Epithelial cell of esophagus (primary cell): ENCODE measurements around the gene KCNT2.

ENCODE experiments used
- DNase-seq: peaks from one replicate; pipeline ENCODE4 v3.0.0; 2010; ENCODE audit warnings: low read depth
- H3K4me3 ChIP-seq: 2 replicates; pipeline ENCODE4 v1.5.1; 2011; ENCODE audit warnings: mild to moderate bottlenecking, low read length, control low read depth
- TF ChIP-seq, protein P1 (sequence below): IDR thresholded peaks from 2 replicates; pipeline ENCODE4 v1.5.1; 2011; ENCODE audit warnings: low read depth, mild to moderate bottlenecking, low read length, control low read depth, inconsistent platforms; ENCODE audit not compliant: insufficient read depth; ENCODE audit errors: missing control alignments

Gene KCNT2

GRCh38 chr1:196567238-196567637 lies 41.0 kb downstream of the KCNT2 start:
- TF ChIP-seq, protein P1, sequence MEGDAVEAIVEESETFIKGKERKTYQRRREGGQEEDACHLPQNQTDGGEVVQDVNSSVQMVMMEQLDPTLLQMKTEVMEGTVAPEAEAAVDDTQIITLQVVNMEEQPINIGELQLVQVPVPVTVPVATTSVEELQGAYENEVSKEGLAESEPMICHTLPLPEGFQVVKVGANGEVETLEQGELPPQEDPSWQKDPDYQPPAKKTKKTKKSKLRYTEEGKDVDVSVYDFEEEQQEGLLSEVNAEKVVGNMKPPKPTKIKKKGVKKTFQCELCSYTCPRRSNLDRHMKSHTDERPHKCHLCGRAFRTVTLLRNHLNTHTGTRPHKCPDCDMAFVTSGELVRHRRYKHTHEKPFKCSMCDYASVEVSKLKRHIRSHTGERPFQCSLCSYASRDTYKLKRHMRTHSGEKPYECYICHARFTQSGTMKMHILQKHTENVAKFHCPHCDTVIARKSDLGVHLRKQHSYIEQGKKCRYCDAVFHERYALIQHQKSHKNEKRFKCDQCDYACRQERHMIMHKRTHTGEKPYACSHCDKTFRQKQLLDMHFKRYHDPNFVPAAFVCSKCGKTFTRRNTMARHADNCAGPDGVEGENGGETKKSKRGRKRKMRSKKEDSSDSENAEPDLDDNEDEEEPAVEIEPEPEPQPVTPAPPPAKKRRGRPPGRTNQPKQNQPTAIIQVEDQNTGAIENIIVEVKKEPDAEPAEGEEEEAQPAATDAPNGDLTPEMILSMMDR: no peak
- no peak overlapping the region for H3K4me3 ChIP-seq
- DNase-seq: no peak

GRCh38 chr1:196563768-196564167 lies 44.5 kb downstream of the KCNT2 start:
- DNase-seq: no peak
- TF ChIP-seq, protein P1: no peak
- H3K4me3 ChIP-seq: no peak overlapping the region

- no peak for DNase-seq
- H3K4me3 ChIP-seq: no peak overlapping the region
- TF ChIP-seq, protein P1: no peak
Measured at GRCh38 chr1:196559314-196559713, 48.9 kb downstream of the KCNT2 start.

GRCh38 chr1:196558411-196558810 lies 49.8 kb downstream of the KCNT2 start:
- peak overlapping the region; percentile 21 for H3K4me3 ChIP-seq
- TF ChIP-seq, protein P1: no peak
- peak; percentile 57 for DNase-seq

DNA sequence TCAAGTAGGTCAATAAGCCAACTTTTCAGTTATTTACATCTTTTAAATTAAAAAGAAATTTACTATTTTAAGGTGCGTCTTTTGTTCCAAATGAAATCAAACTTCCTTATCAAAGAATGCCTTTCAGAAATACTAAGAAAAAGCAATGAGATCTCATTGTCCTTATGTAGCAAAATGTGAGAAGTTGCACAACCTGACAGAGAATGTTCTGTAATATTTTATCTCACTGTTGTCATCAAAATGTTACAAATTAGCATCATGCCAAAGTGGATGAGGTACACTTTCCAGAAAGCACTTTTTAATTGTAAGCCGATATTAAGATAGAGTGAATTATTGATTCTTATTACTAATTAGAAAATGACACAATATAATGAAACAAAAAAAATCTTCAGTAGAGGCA lies 50.4 kb downstream of the KCNT2 start:
- TF ChIP-seq, protein P1: no peak
- DNase-seq: no peak
- H3K4me3 ChIP-seq: no peak overlapping the region

DNA sequence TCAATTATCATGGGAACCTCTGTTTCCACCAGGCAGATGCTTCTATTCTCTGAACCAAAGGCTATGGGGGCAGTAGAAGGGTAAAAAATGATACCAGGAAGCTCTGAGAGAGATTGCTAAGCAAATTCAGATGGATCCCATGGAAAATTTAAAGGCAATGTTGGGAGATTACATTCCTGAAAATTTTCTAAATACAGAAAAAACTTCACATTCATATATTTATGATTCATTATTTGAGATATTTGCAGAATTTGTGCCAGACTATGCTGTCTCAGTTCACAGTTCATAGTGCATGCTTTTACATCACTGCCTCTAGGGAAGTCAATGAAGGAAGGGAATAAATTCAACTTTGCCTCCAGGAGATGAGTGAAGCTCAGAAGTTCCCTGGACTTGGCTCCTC lies 57.5 kb downstream of the KCNT2 start:
- TF ChIP-seq, protein P1: no peak
- H3K4me3 ChIP-seq: no peak overlapping the region
- DNase-seq: no peak

GRCh38 chr1:196546272-196547111 lies 61.7 kb downstream of the KCNT2 start:
- TF ChIP-seq, protein P1: no peak
- H3K4me3 ChIP-seq: no peak overlapping the region
- DNase-seq: peak; percentile 32
